ENCODE measurements around the gene CLN5.

DNA sequence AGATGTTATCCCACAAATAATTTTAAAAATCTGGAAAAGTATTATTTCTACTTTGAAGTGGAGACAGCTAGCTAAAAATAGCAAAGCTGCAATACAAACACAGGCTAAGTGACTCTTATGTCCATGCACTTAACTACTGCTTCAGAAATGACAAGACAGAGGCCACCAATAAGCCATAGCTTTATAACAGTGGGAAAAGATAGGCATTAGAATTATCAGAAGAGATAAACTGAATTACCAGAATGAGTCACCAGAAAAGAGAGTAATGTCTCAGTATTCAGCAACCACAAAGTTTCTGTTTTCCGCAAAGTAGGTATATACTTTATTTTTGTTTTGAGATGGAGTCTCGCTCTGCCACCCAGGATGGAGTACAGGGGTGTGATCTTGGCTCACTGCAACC is 17.1 kb downstream of the CLN5 start:
- TF ChIP-seq, protein P1, sequence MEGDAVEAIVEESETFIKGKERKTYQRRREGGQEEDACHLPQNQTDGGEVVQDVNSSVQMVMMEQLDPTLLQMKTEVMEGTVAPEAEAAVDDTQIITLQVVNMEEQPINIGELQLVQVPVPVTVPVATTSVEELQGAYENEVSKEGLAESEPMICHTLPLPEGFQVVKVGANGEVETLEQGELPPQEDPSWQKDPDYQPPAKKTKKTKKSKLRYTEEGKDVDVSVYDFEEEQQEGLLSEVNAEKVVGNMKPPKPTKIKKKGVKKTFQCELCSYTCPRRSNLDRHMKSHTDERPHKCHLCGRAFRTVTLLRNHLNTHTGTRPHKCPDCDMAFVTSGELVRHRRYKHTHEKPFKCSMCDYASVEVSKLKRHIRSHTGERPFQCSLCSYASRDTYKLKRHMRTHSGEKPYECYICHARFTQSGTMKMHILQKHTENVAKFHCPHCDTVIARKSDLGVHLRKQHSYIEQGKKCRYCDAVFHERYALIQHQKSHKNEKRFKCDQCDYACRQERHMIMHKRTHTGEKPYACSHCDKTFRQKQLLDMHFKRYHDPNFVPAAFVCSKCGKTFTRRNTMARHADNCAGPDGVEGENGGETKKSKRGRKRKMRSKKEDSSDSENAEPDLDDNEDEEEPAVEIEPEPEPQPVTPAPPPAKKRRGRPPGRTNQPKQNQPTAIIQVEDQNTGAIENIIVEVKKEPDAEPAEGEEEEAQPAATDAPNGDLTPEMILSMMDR (conservative IDR thresholded peaks at IDR 0.05; ENCODE audit: low read depth, low read length) = no peak
- TF ChIP-seq POLR2A (IDR thresholded peaks at IDR 0.05; ENCODE audit: low read depth, low read length) = no peak
- TF ChIP-seq CHD1 (IDR thresholded peaks at IDR 0.05; ENCODE audit: low read depth, low read length) = no peak
- TF ChIP-seq RAD21 (IDR thresholded peaks at IDR 0.05; ENCODE audit: low read length) = no peak
- no peak for TF ChIP-seq CEBPB (IDR thresholded peaks at IDR 0.05; ENCODE audit: low read depth, low read length)
- no peak for TF ChIP-seq BHLHE40 (IDR thresholded peaks at IDR 0.05; ENCODE audit: low read depth, low read length)
- TF ChIP-seq FOS (IDR thresholded peaks at IDR 0.05; ENCODE audit: low read depth, low read length) = 0 out of 2 replicates have a peak, but pooled peaks have one; percentile 10
- TF ChIP-seq RFX5 (IDR thresholded peaks at IDR 0.05; ENCODE audit: low read depth, low read length) = no peak
- TF ChIP-seq SMC3 (IDR thresholded peaks at IDR 0.05; ENCODE audit: low read depth, low read length) = no peak
